Astrocyte of the spinal cord (primary cell): ENCODE results near the gene THAP4.
"Not testable (repeated sequence)": the region's sequence is repeated elsewhere in the genome, so short reads cannot be mapped to it uniquely, and the experiment has no call there.

Experiments
- DNase-seq: peaks from one replicate; pipeline ENCODE4 v3.0.0; 2011; ENCODE audit warnings: low read depth, low spot score
- H3K4me3 ChIP-seq: 2 replicates; pipeline ENCODE4 v1.5.1; 2011; ENCODE audit warnings: low read depth, mild to moderate bottlenecking, low read length, moderate library complexity
- CTCF ChIP-seq: IDR thresholded peaks from 2 replicates; pipeline ENCODE4 v1.5.1; 2012; ENCODE audit warnings: low read depth, mild to moderate bottlenecking, low read length, inconsistent platforms
- in situ Hi-C: cut with HindIII; loops from 2 replicates; pipeline ENCODE4 v1.10.0; 2017; ENCODE audit warnings: low sequenced_read_pairs

The THAP4 gene

GRCh38 chr2:241574911-241575623 is 61.9 kb downstream of the THAP4 start:
- no peak for TF ChIP-seq CTCF

GRCh38 chr2:241573741-241574140 is 63.2 kb downstream of the THAP4 start:
- in situ Hi-C loops, result no loop called here
- DNase-seq, result no peak
- TF ChIP-seq CTCF, result no peak
- no peak overlapping the region for H3K4me3 ChIP-seq

More at GRCh38 chr2:241574911-241575623, 61.9 kb downstream of the THAP4 start:
- no peak for DNase-seq
- in situ Hi-C loops, result no loop called here
- no peak overlapping the region for H3K4me3 ChIP-seq

- H3K4me3 ChIP-seq, in situ Hi-C loops, DNase-seq: not testable (repeated sequence)
These were observed 63.9 kb downstream of the THAP4 start for GRCh38 chr2:241572915-241573651.

- in situ Hi-C loops, result no loop called here
- H3K4me3 ChIP-seq, result no peak overlapping the region
- DNase-seq, result no peak
- TF ChIP-seq CTCF, result no peak
These were observed 64.9 kb downstream of the THAP4 start for GRCh38 chr2:241571821-241572620.

- no peak overlapping the region for H3K4me3 ChIP-seq
- no peak for DNase-seq
- no peak for TF ChIP-seq CTCF
- in situ Hi-C loops, result no loop called here
These were observed 65.9 kb downstream of the THAP4 start for GRCh38 chr2:241570961-241571581.

- no peak for DNase-seq
- in situ Hi-C loops, result no loop called here
These were observed 67.1 kb downstream of the THAP4 start for GRCh38 chr2:241569831-241570281.

More at GRCh38 chr2:241569831-241570281, 67.1 kb downstream of the THAP4 start:
- TF ChIP-seq CTCF, result no peak
- H3K4me3 ChIP-seq, result no peak overlapping the region
